ENCODE measurements around the gene LIMK2. TPM values are rescaled to one million over a fixed set of nuclear protein-coding genes. Genes with fewer than 3 reads are reported as not detected.

Gene LIMK2
- total RNA-seq, 2 experiments from 2014 or later, result 23.2 to 25.5 TPM

DNA sequence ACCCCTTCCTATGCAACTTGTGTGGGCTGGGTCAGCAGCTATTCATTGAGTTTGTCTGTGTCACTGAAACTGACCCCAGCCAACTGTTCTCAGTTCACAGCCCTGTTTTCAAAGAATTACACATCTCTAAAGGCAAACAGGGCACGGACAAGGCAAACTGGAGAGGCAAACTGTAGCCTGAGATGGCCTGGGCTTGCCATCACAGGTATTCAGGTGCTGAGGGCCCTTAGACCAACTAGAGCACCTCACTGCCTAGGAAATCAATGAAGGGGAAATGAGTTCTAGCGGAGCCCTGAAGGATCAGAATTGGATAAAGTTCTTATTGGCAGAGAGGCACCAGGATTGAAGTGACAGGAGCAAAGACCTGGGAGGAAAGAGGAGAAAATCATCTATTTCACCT is 56.2 kb downstream of the LIMK2 start:
- DNase-seq, result no peak
- TF ChIP-seq, protein P1, sequence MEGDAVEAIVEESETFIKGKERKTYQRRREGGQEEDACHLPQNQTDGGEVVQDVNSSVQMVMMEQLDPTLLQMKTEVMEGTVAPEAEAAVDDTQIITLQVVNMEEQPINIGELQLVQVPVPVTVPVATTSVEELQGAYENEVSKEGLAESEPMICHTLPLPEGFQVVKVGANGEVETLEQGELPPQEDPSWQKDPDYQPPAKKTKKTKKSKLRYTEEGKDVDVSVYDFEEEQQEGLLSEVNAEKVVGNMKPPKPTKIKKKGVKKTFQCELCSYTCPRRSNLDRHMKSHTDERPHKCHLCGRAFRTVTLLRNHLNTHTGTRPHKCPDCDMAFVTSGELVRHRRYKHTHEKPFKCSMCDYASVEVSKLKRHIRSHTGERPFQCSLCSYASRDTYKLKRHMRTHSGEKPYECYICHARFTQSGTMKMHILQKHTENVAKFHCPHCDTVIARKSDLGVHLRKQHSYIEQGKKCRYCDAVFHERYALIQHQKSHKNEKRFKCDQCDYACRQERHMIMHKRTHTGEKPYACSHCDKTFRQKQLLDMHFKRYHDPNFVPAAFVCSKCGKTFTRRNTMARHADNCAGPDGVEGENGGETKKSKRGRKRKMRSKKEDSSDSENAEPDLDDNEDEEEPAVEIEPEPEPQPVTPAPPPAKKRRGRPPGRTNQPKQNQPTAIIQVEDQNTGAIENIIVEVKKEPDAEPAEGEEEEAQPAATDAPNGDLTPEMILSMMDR (IDR thresholded peaks at IDR 0.05), result no peak
- H3K36me3 Mint-ChIP-seq (ENCODE audit: low read depth), result peaks cover 20% of the 10 kb centered on the region
- H3K4me1 Mint-ChIP-seq (ENCODE audit: low read depth), result peaks cover 13% of the 10 kb centered on the region
- H3K4me3 Mint-ChIP-seq, result no peak overlapping the region
- ATAC-seq, result no peak
- POLR2A ChIA-PET, result no interaction called here
- no peak overlapping the region for H3K27ac Mint-ChIP-seq
- CTCF ChIA-PET, result interaction anchor here (3.5 kb wide), 1 partner anchor 45 kb away, joined by 13 read pairs; no protein-coding TSS in a partner anchor
- H3K9me3 Mint-ChIP-seq, result no peaks in the 10 kb centered on the region
- intact Hi-C loops (cut with micrococcal nuclease), result no loop called here
- H3K27me3 Mint-ChIP-seq, result no peaks in the 10 kb centered on the region

DNA sequence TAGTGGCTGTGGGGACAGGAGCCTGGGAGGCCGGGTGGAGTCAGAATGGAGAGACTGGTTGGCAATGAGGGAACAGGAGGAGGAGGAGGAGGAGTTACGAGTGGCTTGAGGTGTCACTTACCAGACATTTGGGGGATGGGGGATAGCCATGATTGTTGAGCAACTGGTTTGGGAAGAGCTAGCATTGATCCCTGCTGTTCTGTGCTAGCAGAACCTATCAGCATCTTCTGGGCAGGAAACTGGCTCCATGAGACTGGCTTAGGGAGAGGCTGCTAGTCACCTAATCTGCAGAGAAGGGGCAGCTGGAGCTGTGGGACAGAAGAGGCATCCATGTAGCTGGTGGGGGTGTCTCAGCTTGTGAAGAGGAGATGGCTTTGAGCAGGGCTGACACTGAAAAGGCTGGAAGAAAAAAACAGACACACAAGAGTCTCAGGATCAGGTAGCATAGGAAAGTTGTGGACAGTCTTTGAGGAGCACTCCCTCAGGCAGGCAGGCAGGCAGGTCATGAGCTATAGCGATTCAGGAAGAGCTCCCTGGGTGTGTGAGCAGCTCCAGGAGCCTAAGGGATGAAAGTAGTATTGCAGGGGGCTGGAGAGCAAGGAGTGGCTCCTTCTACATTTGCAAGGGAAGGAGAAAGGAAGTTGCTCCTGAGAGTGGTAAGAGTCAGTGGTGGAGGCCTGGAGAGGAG is 57.9 kb downstream of the LIMK2 start:
- ChIA-PET POLR2A (interaction anchor here (1.4 kb wide), 2 partner anchors 14 to 20 kb away, joined by 4 to 6 read pairs; no protein-coding TSS in a partner anchor), CTCF (interaction anchor here (0.6 to 7.4 kb wide), 7 partner anchors 17 to 162 kb away, joined by 3 to 110 read pairs (median 9); partner anchors contain the start of gene LIMK2)
- intact Hi-C loops (cut with micrococcal nuclease), result no loop called here
- TF ChIP-seq, protein P1 (IDR thresholded peaks at IDR 0.05), result no peak
- Mint-ChIP-seq H3K27me3 (no peaks in the 10 kb centered on the region), H3K4me3 (no peak overlapping the region), H3K9me3 (no peaks in the 10 kb centered on the region), H3K36me3 (ENCODE audit: low read depth) (peaks cover 31% of the 10 kb centered on the region), H3K27ac (no peak overlapping the region), H3K4me1 (ENCODE audit: low read depth) (peaks cover 22% of the 10 kb centered on the region)
- ATAC-seq, result no peak
- no peak for DNase-seq

DNA sequence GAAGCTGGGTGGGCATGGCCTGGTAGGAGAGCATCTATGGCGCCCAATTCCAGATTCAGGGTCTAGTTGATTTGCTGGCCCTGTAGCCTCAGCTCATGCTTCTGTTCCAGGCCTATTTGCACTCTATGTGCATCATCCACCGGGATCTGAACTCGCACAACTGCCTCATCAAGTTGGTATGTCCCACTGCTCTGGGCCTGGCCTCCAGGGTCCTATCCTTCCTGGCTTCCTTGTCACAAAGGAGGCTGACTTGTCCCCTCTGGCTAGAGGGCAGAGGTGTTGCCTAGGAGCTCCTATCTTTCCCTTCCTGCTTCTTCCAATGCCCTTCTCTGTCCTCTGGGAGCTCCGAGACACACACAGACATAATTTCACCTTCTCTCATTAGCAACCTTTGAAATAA is 58.9 kb downstream of the LIMK2 start:
- POLR2A ChIA-PET, result interaction anchor here (0.6 to 1.4 kb wide), 4 partner anchors 13 to 498 kb away, joined by 3 to 6 read pairs (median 4); partner anchors contain the start of gene PIK3IP1
- no peaks in the 10 kb centered on the region for H3K27me3 Mint-ChIP-seq

DNA sequence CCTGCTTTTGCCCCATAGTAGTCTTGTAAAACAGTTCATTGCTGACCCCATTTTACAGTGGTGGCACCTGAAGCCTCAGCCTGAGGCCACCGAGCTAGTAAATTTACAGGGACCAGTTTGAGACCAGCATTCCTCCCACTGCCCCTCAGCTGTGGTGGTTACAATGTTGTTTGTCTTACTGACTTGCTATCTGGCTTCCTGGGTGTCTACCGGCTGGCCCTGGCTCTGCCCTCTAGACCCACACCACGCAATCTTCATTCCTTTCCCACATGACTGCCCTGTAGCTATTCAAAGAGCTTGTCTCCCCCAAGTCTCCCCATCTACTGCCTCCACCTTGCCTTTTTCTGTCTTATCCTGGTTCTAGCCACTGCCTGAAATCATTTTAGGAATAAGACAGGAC is 59.4 kb downstream of the LIMK2 start:
- Mint-ChIP-seq H3K4me1 (ENCODE audit: low read depth) (peaks cover 32% of the 10 kb centered on the region), H3K36me3 (ENCODE audit: low read depth) (peaks cover 38% of the 10 kb centered on the region), H3K27me3 (no peaks in the 10 kb centered on the region), H3K9me3 (no peaks in the 10 kb centered on the region), H3K27ac (peak overlapping the region; percentile 69), H3K4me3 (no peak overlapping the region)
- intact Hi-C loops (cut with micrococcal nuclease), result no loop called here
- TF ChIP-seq, protein P1 (IDR thresholded peaks at IDR 0.05), result no peak
- DNase-seq (no peak), ATAC-seq (no peak)
- ChIA-PET POLR2A (interaction anchor here (0.6 to 1.4 kb wide), 3 partner anchors 19 to 498 kb away, joined by 3 to 4 read pairs (median 3); partner anchors contain the start of gene PIK3IP1), CTCF (interaction anchor here (0.8 to 7.4 kb wide), 12 partner anchors 10 to 163 kb away, joined by 3 to 110 read pairs (median 5); partner anchors contain the start of gene LIMK2)

More for the DNA sequence above, 58.9 kb downstream of the LIMK2 start:
- DNase-seq, result no peak
- intact Hi-C loops (cut with micrococcal nuclease), result no loop called here
- H3K9me3 Mint-ChIP-seq, result no peaks in the 10 kb centered on the region
- CTCF ChIA-PET, result interaction anchor here (0.8 to 7.4 kb wide), 9 partner anchors 10 to 163 kb away, joined by 3 to 110 read pairs (median 6); partner anchors contain the start of gene LIMK2
- H3K27ac Mint-ChIP-seq, result no peak overlapping the region
- H3K4me1 Mint-ChIP-seq (ENCODE audit: low read depth), result peaks cover 30% of the 10 kb centered on the region
- H3K36me3 Mint-ChIP-seq (ENCODE audit: low read depth), result peaks cover 35% of the 10 kb centered on the region
- ATAC-seq, result no peak
- H3K4me3 Mint-ChIP-seq, result no peak overlapping the region
- TF ChIP-seq, protein P1 (IDR thresholded peaks at IDR 0.05), result no peak
